Smooth muscle cell of trachea (primary cell): ENCODE measurements around the gene SFTPD. TPM values are rescaled to one million over a fixed set of nuclear protein-coding genes. Genes with fewer than 3 reads are reported as not detected.

Experiments used
- total RNA-seq: library from RNA; depleted of rRNA; stranded (reverse); fragments of >200 nt; gene quantifications from 2 replicates; pipeline ENCODE4 v1.2.1, GENCODE V29; 2014

The SFTPD gene
- not detected in 2 replicates for total RNA-seq

GRCh38 chr10:79948976-79949722, at the start of gene SFTPD:
SFTPD (minus strand) TSS chr10:79949105; CDS start chr10:79946659, 2,446 bp downstream.

Other genes with a start within 250 kb of the SFTPD start
- 0.15 and 1.2 TPM in 2 replicates for gene NUTM2B, start 245.9 kb downstream of the SFTPD start, total RNA-seq
- 0.15 TPM in 1 of 2 replicates, not detected in the other for gene NUTM2E, start 122.4 kb downstream of the SFTPD start, total RNA-seq
- 6.4 and 10.8 TPM in 2 replicates for gene TMEM254, start 129.6 kb upstream of the SFTPD start, total RNA-seq
- gene PLAC9, start 183.6 kb upstream of the SFTPD start, total RNA-seq, result 15.5 and 28.7 TPM in 2 replicates